Neutrophil (primary cell): Measurements from ENCODE around the gene XYLT1.

Experiments used
- H3K27ac ChIP-seq: fragments of 200-600 bp; sonication (generic); 2 replicates; pipeline ENCODE4 v1.5.1; 2016; ENCODE audit warnings: mild to moderate bottlenecking, moderate library complexity
- H3K27me3 ChIP-seq: fragments of 200-600 bp; sonication (generic); 2 replicates; pipeline ENCODE4 v1.6.0; 2016; ENCODE audit warnings: mild to moderate bottlenecking
- H3K36me3 ChIP-seq: fragments of 200-600 bp; sonication (generic); 2 replicates; pipeline ENCODE4 v1.5.1; 2017
- H3K4me1 ChIP-seq, 2 experiments: fragments of 200-600 bp in 1 of 2; sonication (generic) in 1 of 2; 1 replicate in 1 of 2; 2 replicates in 1 of 2; pipeline versions ENCODE4 v1.5.1 to v1.6.1; 2013 to 2016; ENCODE audit warnings: low read depth in 1 of 2, low read length in 1 of 2, mild to moderate bottlenecking in 1 of 2, moderate library complexity in 1 of 2; ENCODE audit not compliant: control insufficient read depth in 1 of 2, insufficient read depth in 1 of 2
- H3K4me3 ChIP-seq, 2 experiments: fragments of 200-600 bp in 1 of 2; sonication (generic) in 1 of 2; 1 replicate in 1 of 2; 2 replicates in 1 of 2; pipeline ENCODE4 v1.5.1; 2013 to 2016; ENCODE audit warnings: low read depth in 1 of 2, low read length in 1 of 2, mild to moderate bottlenecking in 1 of 2, moderate library complexity in 1 of 2
- H3K9me3 ChIP-seq: fragments of 200-600 bp; sonication (generic); 2 replicates; pipeline ENCODE4 v1.5.1; 2016
- TF ChIP-seq, protein P1 (sequence below): fragments of 200-600 bp; sonication (generic); IDR thresholded peaks from 2 replicates; pipeline ENCODE4 v1.5.1; 2016; ENCODE audit warnings: antibody characterized with exemption

The XYLT1 gene

DNA sequence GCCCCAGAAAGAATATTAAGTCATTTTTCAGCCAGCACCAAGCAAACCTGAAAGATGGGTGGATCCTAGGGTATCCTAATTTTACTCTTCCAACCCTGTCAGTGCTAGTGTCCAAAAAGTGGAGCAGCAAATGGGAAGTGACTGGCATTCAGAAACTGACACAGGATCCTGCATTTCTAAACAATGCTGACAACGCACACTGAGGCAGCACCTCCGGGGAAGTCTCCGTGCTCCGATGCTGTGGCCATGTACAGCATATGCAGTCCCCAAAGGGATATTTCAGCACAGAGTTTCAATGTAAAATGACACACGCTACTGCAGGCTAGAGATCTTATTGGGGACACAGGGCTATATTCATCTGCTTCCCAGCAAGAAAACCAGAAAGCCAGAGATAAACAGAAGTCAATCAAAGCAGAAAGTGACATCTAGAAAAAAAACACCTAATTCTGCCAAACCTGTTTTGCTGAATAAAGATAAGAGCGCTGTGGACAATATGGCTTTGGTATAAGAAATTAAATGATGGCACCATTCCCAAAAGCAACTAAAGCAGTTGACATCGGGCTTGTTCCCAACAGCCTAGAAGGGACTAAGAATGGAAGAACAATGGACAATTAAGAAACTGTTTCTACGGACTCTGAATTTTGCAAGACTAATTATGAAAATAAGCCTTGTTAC lies 17.3 kb downstream of the XYLT1 start:
- H3K4me3 ChIP-seq, result peak overlapping the region; percentile 13 to 19
- no peaks in the 10 kb centered on the region for H3K9me3 ChIP-seq
- H3K36me3 ChIP-seq, result no peaks in the 10 kb centered on the region
- peak overlapping the region; percentile 95 for H3K27ac ChIP-seq
- peaks cover 61 to 71% of the 10 kb centered on the region in 2 experiments for H3K4me1 ChIP-seq
- TF ChIP-seq, protein P1, sequence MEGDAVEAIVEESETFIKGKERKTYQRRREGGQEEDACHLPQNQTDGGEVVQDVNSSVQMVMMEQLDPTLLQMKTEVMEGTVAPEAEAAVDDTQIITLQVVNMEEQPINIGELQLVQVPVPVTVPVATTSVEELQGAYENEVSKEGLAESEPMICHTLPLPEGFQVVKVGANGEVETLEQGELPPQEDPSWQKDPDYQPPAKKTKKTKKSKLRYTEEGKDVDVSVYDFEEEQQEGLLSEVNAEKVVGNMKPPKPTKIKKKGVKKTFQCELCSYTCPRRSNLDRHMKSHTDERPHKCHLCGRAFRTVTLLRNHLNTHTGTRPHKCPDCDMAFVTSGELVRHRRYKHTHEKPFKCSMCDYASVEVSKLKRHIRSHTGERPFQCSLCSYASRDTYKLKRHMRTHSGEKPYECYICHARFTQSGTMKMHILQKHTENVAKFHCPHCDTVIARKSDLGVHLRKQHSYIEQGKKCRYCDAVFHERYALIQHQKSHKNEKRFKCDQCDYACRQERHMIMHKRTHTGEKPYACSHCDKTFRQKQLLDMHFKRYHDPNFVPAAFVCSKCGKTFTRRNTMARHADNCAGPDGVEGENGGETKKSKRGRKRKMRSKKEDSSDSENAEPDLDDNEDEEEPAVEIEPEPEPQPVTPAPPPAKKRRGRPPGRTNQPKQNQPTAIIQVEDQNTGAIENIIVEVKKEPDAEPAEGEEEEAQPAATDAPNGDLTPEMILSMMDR, result no peak
- no peaks in the 10 kb centered on the region for H3K27me3 ChIP-seq

DNA sequence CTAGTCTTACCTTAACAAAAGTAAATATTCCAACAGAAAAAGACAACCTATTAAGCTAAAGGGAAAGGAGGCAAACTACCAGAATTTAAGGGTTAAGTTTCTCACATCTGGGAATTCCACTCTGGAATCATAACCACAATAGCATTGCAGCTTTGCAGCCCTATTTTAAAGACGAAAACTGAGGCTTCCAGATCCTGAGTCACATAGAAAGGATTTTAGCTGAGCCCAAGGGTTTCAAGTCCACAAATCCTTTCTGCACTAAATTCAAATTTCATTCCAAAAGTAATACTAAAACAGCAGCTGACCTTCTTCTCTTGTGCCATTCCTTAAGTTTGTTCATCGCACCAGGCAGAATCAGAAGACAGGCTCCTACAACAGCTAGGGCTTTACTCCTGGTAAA lies 17.8 kb downstream of the XYLT1 start:
- H3K4me1 ChIP-seq, result peaks cover 66 to 74% of the 10 kb centered on the region in 2 experiments
- TF ChIP-seq, protein P1, result no peak
- H3K4me3 ChIP-seq, result peak overlapping the region; percentile 13 to 19
- H3K9me3 ChIP-seq, result no peaks in the 10 kb centered on the region
- H3K27me3 ChIP-seq, result no peaks in the 10 kb centered on the region
- H3K27ac ChIP-seq, result peak overlapping the region; percentile 95
- no peaks in the 10 kb centered on the region for H3K36me3 ChIP-seq

DNA sequence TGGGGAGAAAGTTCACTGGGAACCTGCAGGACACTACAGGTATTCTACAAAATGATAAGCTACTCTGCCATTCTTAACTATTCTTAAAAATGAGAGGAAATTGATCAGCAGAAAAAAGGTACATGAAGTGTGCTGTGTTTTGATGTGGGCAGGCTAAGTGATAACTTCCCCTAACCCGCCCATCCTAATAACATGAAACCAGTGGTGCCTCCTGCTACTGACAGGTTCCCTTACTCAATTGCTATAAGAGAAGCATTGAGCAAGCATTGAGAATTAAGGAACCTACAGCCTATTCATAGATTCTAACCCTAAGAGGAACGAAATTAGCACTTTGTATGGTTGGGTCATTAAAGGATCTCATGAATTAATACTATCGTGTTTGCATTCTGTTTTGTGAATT lies 18.9 kb downstream of the XYLT1 start:
- H3K36me3 ChIP-seq, result no peaks in the 10 kb centered on the region
- peak overlapping the region; percentile 95 for H3K27ac ChIP-seq
- no peaks in the 10 kb centered on the region for H3K27me3 ChIP-seq
- TF ChIP-seq, protein P1, result peak; percentile 15
- peaks cover 69 to 82% of the 10 kb centered on the region in 2 experiments for H3K4me1 ChIP-seq
- H3K4me3 ChIP-seq, result peak overlapping the region in 1 of 2 experiments; percentile 22
- no peaks in the 10 kb centered on the region for H3K9me3 ChIP-seq

DNA sequence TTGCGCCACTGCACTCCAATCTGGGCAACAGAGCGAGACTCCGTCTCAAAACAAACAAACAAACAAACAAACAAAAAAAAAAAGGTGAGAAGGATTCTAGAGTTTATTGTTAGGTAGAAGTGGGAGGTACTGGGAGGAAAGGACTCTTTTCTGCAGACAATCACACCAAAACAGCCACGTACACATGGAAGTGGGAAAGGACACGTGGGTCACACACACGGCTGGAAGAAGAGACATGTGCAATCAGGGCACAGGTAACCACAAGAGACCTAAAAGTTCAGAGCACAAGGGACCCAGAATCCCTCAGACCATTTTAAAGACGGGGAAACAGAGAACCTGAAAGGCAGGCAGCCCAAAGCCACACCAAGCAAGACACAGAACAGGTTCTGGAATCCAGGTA lies 20.5 kb downstream of the XYLT1 start:
- no peaks in the 10 kb centered on the region for H3K9me3 ChIP-seq
- TF ChIP-seq, protein P1, result no peak
- H3K4me3 ChIP-seq, result no peak overlapping the region
- H3K36me3 ChIP-seq, result no peaks in the 10 kb centered on the region
- H3K4me1 ChIP-seq, result peaks cover 69 to 82% of the 10 kb centered on the region in 2 experiments
- H3K27me3 ChIP-seq, result no peaks in the 10 kb centered on the region
- H3K27ac ChIP-seq, result peak overlapping the region; percentile 95

DNA sequence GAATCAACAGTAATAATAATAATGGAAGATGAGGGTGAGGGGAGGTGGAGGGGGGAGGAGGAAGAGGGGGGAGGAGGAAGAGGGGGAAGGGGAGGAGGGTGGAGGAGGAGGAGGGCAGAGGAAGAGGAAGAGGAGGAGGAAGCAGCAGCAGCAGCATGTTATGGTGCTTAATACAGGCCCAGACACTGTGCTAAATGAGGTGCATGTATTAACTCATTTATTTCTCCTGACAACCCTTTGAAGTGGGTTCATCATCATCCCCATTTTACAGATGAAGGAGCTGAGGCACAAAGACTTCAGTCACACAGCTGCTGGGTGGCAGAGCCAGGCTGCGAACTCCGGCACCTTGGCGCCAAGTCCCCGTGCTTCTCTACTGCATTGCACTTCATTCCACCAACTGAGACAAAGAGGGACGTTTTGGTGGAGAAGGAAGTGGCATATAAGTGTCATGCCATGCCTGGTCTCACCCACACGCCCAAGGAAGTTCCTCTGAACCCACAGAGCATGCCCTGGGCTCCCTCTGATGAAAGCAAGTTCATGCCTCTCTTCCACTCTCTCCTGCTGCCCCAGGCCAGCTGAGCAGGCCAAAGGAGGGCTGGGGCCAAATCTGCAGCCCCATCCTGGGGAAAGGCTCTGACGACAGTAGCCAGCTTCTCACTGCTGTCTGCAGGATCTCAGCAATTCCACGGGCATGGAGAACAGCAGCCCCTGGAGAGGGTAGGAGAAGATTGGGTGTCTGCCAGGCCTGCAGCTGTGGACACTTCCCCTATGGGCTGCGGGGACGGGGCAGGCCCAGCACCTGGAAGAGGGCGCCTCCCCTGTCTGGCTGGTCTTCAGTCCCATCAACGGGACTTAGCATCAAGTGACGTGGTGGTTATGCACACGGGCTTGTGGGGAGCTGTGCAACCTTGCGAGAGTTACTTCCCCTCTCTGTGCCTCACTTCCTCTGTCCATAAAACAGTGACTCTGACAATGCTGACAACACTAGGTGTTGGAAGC lies 21.8 kb downstream of the XYLT1 start:
- no peaks in the 10 kb centered on the region for H3K36me3 ChIP-seq
- TF ChIP-seq, protein P1, result peak; percentile 20
- H3K9me3 ChIP-seq, result no peaks in the 10 kb centered on the region
- H3K27me3 ChIP-seq, result no peaks in the 10 kb centered on the region
- H3K4me1 ChIP-seq, result peaks cover 62 to 68% of the 10 kb centered on the region in 2 experiments
- peak overlapping the region; percentile 95 for H3K27ac ChIP-seq
- peak overlapping the region; percentile 41 to 42 for H3K4me3 ChIP-seq
